Measurements from ENCODE around the gene USP40.

Gene USP40

DNA sequence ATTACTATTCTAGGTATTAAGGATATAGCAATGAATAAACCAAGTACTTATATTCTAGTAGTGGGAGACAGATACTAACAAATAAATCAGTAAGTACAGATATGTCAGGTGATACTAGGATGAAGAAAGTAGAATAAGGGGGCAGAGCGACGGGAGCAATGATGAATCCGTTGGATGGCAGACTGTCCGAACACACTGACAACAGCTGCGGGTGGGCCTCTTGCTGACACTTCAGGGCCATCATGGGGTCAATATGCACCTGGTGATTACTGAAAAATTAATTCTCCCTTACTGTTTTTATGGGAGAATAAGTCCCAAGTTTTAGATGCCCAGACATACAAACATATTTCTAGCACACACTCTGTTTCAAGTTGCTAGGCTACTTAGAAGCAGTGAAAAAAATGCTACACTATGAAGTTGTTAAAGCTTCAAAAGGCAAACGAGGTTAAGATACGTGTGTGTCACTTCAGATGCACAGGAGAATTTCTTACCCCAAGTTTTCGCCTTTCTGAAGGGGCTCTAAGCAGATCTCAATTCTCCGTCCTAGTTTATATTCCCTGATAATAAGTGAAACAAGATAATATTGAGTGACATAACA, 78.7 kb downstream of the USP40 start:
- Histone ChIP-seq H3K36me3 (ENCODE audit: control insufficient read depth, insufficient read depth, low read length) (no peaks in the 10 kb centered on the region), H3K4me2 (ENCODE audit: low read length) (no peak overlapping the region), H3K27me3 (ENCODE audit: control insufficient read depth, insufficient read depth, low read length) (no peaks in the 10 kb centered on the region), H3K27ac (no peak overlapping the region), H3K4me3 (ENCODE audit: low read depth, low read length) (no peak overlapping the region), H3K4me1 (no peaks in the 10 kb centered on the region), H3K79me2 (no peaks in the 10 kb centered on the region), H3K9ac (no peak overlapping the region), H3K9me3 (ENCODE audit: control insufficient read depth, low read length) (no peaks in the 10 kb centered on the region), H2AFZ (no peak overlapping the region)
- TF ChIP-seq, protein P1, sequence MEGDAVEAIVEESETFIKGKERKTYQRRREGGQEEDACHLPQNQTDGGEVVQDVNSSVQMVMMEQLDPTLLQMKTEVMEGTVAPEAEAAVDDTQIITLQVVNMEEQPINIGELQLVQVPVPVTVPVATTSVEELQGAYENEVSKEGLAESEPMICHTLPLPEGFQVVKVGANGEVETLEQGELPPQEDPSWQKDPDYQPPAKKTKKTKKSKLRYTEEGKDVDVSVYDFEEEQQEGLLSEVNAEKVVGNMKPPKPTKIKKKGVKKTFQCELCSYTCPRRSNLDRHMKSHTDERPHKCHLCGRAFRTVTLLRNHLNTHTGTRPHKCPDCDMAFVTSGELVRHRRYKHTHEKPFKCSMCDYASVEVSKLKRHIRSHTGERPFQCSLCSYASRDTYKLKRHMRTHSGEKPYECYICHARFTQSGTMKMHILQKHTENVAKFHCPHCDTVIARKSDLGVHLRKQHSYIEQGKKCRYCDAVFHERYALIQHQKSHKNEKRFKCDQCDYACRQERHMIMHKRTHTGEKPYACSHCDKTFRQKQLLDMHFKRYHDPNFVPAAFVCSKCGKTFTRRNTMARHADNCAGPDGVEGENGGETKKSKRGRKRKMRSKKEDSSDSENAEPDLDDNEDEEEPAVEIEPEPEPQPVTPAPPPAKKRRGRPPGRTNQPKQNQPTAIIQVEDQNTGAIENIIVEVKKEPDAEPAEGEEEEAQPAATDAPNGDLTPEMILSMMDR (IDR thresholded peaks at IDR 0.05) = no peak

DNA sequence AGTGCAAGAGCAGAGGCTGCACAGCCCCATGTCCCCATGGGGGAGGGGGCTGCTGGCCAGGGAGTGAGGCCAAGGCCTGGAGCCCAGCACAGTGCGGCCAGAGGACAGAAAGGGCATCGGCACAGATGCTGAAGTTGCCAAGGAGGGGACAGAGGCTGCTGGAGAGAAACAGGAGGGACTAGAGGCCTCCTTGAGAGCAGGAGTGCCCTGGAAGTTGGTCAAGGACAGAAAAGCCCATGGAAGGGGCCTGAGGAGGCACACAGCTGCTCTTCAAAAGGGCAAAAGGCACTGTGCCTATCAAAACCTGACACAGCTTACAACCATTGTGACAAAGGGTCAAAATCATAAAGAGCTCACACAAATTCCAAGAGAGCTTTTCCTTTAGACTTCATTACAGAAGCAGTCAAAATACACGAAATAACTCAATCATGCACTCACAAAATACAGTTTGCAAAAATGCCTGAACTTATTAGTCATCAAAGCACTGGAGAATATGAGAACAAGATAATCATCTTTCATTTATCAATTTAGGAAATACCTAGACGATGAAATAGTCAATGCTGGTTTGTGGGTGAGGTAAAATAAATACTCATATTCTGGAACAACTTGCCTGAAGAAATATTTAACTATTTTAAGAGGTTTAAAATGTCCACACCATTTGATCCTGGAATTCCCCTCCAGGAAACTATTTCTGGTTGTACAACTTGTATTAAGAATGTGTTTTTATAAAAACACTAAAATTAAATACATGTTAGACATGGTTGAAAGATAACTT, 79.6 kb downstream of the USP40 start:
- H3K9me3 ChIP-seq (ENCODE audit: control insufficient read depth, low read length) = no peaks in the 10 kb centered on the region
- H3K27me3 ChIP-seq (ENCODE audit: control insufficient read depth, insufficient read depth, low read length) = no peaks in the 10 kb centered on the region
- TF ChIP-seq, protein P1 (IDR thresholded peaks at IDR 0.05) = no peak
- H3K27ac ChIP-seq = no peak overlapping the region
- H2AFZ ChIP-seq = no peak overlapping the region
- no peaks in the 10 kb centered on the region for H3K36me3 ChIP-seq (ENCODE audit: control insufficient read depth, insufficient read depth, low read length)
- H3K4me2 ChIP-seq (ENCODE audit: low read length) = no peak overlapping the region
- H3K9ac ChIP-seq = no peak overlapping the region
- no peaks in the 10 kb centered on the region for H3K4me1 ChIP-seq
- H3K79me2 ChIP-seq = no peaks in the 10 kb centered on the region
- no peak overlapping the region for H3K4me3 ChIP-seq (ENCODE audit: low read depth, low read length)

DNA sequence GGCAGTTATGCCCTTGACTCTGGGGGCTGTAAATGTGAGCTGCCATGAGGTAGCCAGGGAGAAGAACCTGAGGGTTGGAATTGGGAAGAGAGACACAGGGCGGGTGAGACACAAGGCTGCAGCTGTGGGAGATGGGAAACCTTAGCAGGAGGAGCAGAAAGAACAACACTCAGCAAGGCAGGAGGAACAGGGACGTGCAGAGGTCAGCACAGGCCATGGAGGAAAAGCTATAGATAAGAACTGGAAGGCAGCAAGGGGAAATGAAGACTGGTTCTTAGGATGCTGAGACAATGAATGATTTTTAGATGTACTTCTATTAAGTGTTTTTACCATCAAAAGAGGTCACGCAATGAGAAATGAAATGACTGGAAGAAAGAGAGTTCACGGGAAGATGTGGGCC, 80.2 kb downstream of the USP40 start:
- H3K9me3 ChIP-seq (ENCODE audit: control insufficient read depth, low read length) = no peaks in the 10 kb centered on the region
- H3K9ac ChIP-seq = no peak overlapping the region
- no peaks in the 10 kb centered on the region for H3K27me3 ChIP-seq (ENCODE audit: control insufficient read depth, insufficient read depth, low read length)
- H3K4me1 ChIP-seq = no peaks in the 10 kb centered on the region
- no peak overlapping the region for H2AFZ ChIP-seq
- H3K79me2 ChIP-seq = no peaks in the 10 kb centered on the region
- no peaks in the 10 kb centered on the region for H3K36me3 ChIP-seq (ENCODE audit: control insufficient read depth, insufficient read depth, low read length)
- no peak overlapping the region for H3K4me2 ChIP-seq (ENCODE audit: low read length)
- no peak overlapping the region for H3K27ac ChIP-seq
- H3K4me3 ChIP-seq (ENCODE audit: low read depth, low read length) = no peak overlapping the region
- TF ChIP-seq, protein P1 (IDR thresholded peaks at IDR 0.05) = no peak

DNA sequence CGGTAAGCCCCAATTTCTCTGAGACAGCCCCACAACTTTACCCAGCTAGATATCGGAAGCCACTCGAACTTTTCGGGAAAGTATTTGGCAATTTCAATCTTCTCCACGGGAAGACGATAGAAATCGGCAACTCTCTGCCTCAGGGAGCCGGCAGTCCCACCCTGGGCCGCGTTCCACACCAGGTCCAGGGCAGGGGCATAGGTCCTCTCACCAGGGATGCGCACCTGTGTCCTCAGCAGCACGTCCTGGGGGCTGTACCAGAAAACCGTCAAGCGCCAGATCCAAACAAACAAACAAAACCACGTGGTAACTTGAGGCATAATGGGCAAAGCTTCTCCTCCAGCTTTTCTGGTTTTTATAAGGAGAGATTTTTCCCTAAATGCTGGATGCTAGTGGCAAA, 80.9 kb downstream of the USP40 start:
- TF ChIP-seq, protein P1 (IDR thresholded peaks at IDR 0.05) = no peak
- Histone ChIP-seq H2AFZ (no peak overlapping the region), H3K79me2 (no peaks in the 10 kb centered on the region), H3K4me1 (no peaks in the 10 kb centered on the region), H3K36me3 (ENCODE audit: control insufficient read depth, insufficient read depth, low read length) (no peaks in the 10 kb centered on the region), H3K27me3 (ENCODE audit: control insufficient read depth, insufficient read depth, low read length) (no peaks in the 10 kb centered on the region), H3K27ac (no peak overlapping the region), H3K9ac (no peak overlapping the region), H3K4me2 (ENCODE audit: low read length) (no peak overlapping the region), H3K4me3 (ENCODE audit: low read depth, low read length) (no peak overlapping the region), H3K9me3 (ENCODE audit: control insufficient read depth, low read length) (no peaks in the 10 kb centered on the region)

DNA sequence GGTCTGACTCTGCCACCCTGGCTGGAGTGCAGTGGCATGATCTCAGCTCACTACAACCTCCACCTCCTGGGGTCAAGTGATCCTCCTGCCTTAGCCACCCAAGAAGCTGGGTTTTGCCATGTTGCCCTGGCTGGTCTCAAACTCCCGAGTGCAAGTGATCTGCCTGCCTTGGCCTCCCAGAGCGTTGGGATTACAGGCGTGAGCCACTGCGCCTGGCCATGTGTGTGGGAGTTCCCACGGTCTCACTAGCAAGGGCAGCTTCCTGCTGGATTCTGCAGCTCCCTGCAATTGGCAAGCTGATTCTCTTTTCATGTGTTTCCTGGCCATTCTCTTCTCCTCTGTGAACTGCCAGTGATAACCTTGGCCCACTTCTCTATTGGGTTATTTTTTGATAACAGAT, 84.0 kb downstream of the USP40 start:
- H3K4me3 ChIP-seq (ENCODE audit: low read depth, low read length) = no peak overlapping the region
- H3K4me2 ChIP-seq (ENCODE audit: low read length) = no peak overlapping the region
- H3K4me1 ChIP-seq = no peaks in the 10 kb centered on the region
- H3K9ac ChIP-seq = no peak overlapping the region
- no peak overlapping the region for H2AFZ ChIP-seq
- no peaks in the 10 kb centered on the region for H3K27me3 ChIP-seq (ENCODE audit: control insufficient read depth, insufficient read depth, low read length)
- H3K36me3 ChIP-seq (ENCODE audit: control insufficient read depth, insufficient read depth, low read length) = no peaks in the 10 kb centered on the region
- TF ChIP-seq, protein P1 (IDR thresholded peaks at IDR 0.05) = no peak
- no peaks in the 10 kb centered on the region for H3K9me3 ChIP-seq (ENCODE audit: control insufficient read depth, low read length)
- no peak overlapping the region for H3K27ac ChIP-seq
- H3K79me2 ChIP-seq = no peaks in the 10 kb centered on the region
